Type B pancreatic cell (in vitro differentiated cells): ENCODE measurements around the gene RPTOR. TPM values are rescaled to one million over a fixed set of nuclear protein-coding genes. Genes with fewer than 3 reads are reported as not detected.

ENCODE experiments used
- DNase-seq: peaks from one replicate; pipeline ENCODE4 v3.0.0; 2021; ENCODE audit warnings: mixed read lengths; ENCODE audit not compliant: unreplicated experiment; ENCODE audit errors: extremely low spot score
- H3K27ac Mint-ChIP-seq: 2 replicates; pipeline ENCODE4 v1.8.0; 2021; ENCODE audit warnings: mild to moderate bottlenecking, mixed read lengths
- H3K27me3 Mint-ChIP-seq: 2 replicates; pipeline ENCODE4 v1.8.0; 2021; ENCODE audit warnings: mixed read lengths
- H3K36me3 Mint-ChIP-seq: 2 replicates; pipeline ENCODE4 v1.8.0; 2021; ENCODE audit warnings: mixed read lengths
- H3K4me1 Mint-ChIP-seq: one replicate; pipeline ENCODE4 v1.8.0; 2021; ENCODE audit warnings: mixed read lengths; ENCODE audit not compliant: unreplicated experiment
- H3K4me3 Mint-ChIP-seq: 2 replicates; pipeline ENCODE4 v1.8.0; 2021; ENCODE audit warnings: mild to moderate bottlenecking, mixed read lengths
- H3K9me3 Mint-ChIP-seq: 2 replicates; pipeline ENCODE4 v1.8.0; 2021; ENCODE audit warnings: mixed read lengths
- CTCF ChIP-seq: fragments of 200-600 bp; sonication (generic); conservative IDR thresholded peaks from 2 replicates; pipeline ENCODE4 v1.5.0; 2021; ENCODE audit warnings: antibody characterized with exemption, mild to moderate bottlenecking
- total RNA-seq: library from RNA; stranded (reverse); gene quantifications from 2 replicates; pipeline ENCODE4 v1.2.1, GENCODE V29; 2021; ENCODE audit warnings: low replicate concordance

The RPTOR gene
- total RNA-seq, 1 donor from 2014 or later = 39.8 TPM

- no peak for DNase-seq
- Mint-ChIP-seq H3K9me3 (no peaks in the 10 kb centered on the region), H3K36me3 (peaks cover 11% of the 10 kb centered on the region), H3K4me3 (no peak overlapping the region), H3K4me1 (peaks cover 8% of the 10 kb centered on the region), H3K27ac (no peak overlapping the region), H3K27me3 (no peaks in the 10 kb centered on the region)
- no peak for TF ChIP-seq CTCF
These were observed 306.2 kb downstream of the RPTOR start for GRCh38 chr17:80850817-80851216.

- H3K36me3 Mint-ChIP-seq = peaks cover 16% of the 10 kb centered on the region
- H3K27me3 Mint-ChIP-seq = no peaks in the 10 kb centered on the region
- TF ChIP-seq CTCF = no peak
- H3K4me3 Mint-ChIP-seq = no peak overlapping the region
- no peak for DNase-seq
- H3K4me1 Mint-ChIP-seq = peaks cover 10% of the 10 kb centered on the region
- peak overlapping the region; percentile 44 for H3K27ac Mint-ChIP-seq
- no peaks in the 10 kb centered on the region for H3K9me3 Mint-ChIP-seq
These were observed 306.8 kb downstream of the RPTOR start for GRCh38 chr17:80851277-80851925.

GRCh38 chr17:80852476-80853015 lies 307.9 kb downstream of the RPTOR start:
- H3K36me3 Mint-ChIP-seq = peaks cover 12% of the 10 kb centered on the region
- no peak overlapping the region for H3K27ac Mint-ChIP-seq
- no peaks in the 10 kb centered on the region for H3K27me3 Mint-ChIP-seq
- no peak overlapping the region for H3K4me3 Mint-ChIP-seq
- no peak for TF ChIP-seq CTCF
- H3K9me3 Mint-ChIP-seq = no peaks in the 10 kb centered on the region
- H3K4me1 Mint-ChIP-seq = peaks cover 11% of the 10 kb centered on the region
- DNase-seq = no peak

- Mint-ChIP-seq H3K36me3 (peaks cover 12% of the 10 kb centered on the region), H3K9me3 (no peaks in the 10 kb centered on the region), H3K27me3 (no peaks in the 10 kb centered on the region), H3K27ac (no peak overlapping the region), H3K4me3 (no peak overlapping the region), H3K4me1 (peaks cover 11% of the 10 kb centered on the region)
- DNase-seq = no peak
- TF ChIP-seq CTCF = no peak
These were observed 308.4 kb downstream of the RPTOR start for GRCh38 chr17:80853076-80853475.

- H3K27me3 Mint-ChIP-seq = no peaks in the 10 kb centered on the region
- no peak overlapping the region for H3K4me3 Mint-ChIP-seq
- DNase-seq = no peak
- H3K9me3 Mint-ChIP-seq = no peaks in the 10 kb centered on the region
- H3K4me1 Mint-ChIP-seq = peaks cover 18% of the 10 kb centered on the region
- no peak overlapping the region for H3K27ac Mint-ChIP-seq
- TF ChIP-seq CTCF = no peak
- peaks cover 11% of the 10 kb centered on the region for H3K36me3 Mint-ChIP-seq
These were observed 309.6 kb downstream of the RPTOR start for GRCh38 chr17:80854220-80854619.
